ENCODE results near the gene PTPRD. TPM values are rescaled to one million over a fixed set of nuclear protein-coding genes. Genes with fewer than 3 reads are reported as not detected.

The PTPRD gene
- total RNA-seq, 1 experiment from 2014 or later: not detected

- peaks cover 15% of the 10 kb centered on the region for H3K9me3 Mint-ChIP-seq (ENCODE audit: unreplicated experiment)
- POLR2A ChIA-PET: no interaction called here
- H3K36me3 Mint-ChIP-seq (ENCODE audit: insufficient read depth, unreplicated experiment): peaks cover 7% of the 10 kb centered on the region
- CTCF ChIA-PET: no interaction called here
- H3K27ac Mint-ChIP-seq (ENCODE audit: low read depth, unreplicated experiment): no peak overlapping the region
- no peak for DNase-seq (ENCODE audit: unreplicated experiment)
- no peak for TF ChIP-seq CTCF (IDR thresholded peaks at IDR 0.05; ENCODE audit: unreplicated experiment)
- H3K27me3 Mint-ChIP-seq (ENCODE audit: insufficient read depth, unreplicated experiment): no peaks in the 10 kb centered on the region
- intact Hi-C loops (cut with micrococcal nuclease): no loop called here
- no TSS peak for BruUV-seq (replicated peaks)
- no peaks in the 10 kb centered on the region for H3K4me1 Mint-ChIP-seq (ENCODE audit: insufficient read depth, unreplicated experiment)
- H3K4me3 Mint-ChIP-seq (ENCODE audit: unreplicated experiment): no peak overlapping the region
These were observed 1654.4 kb downstream of the PTPRD start for GRCh38 chr9:8958358-8958757.

GRCh38 chr9:8955315-8955714 is 1657.5 kb downstream of the PTPRD start:
- Mint-ChIP-seq H3K36me3 (ENCODE audit: insufficient read depth, unreplicated experiment) (peaks cover 3% of the 10 kb centered on the region), H3K4me3 (ENCODE audit: unreplicated experiment) (no peak overlapping the region), H3K4me1 (ENCODE audit: insufficient read depth, unreplicated experiment) (no peaks in the 10 kb centered on the region), H3K27me3 (ENCODE audit: insufficient read depth, unreplicated experiment) (no peaks in the 10 kb centered on the region), H3K27ac (ENCODE audit: low read depth, unreplicated experiment) (no peak overlapping the region), H3K9me3 (ENCODE audit: unreplicated experiment) (peaks cover 22% of the 10 kb centered on the region)
- no peak for DNase-seq (ENCODE audit: unreplicated experiment)
- ChIA-PET POLR2A (interaction anchor here (0.6 kb wide), 1 partner anchor 8 kb away, joined by 3 read pairs; no protein-coding TSS in a partner anchor), CTCF (interaction anchor here (0.6 to 1.0 kb wide), 3 partner anchors 243 to 577 kb away, joined by 3 read pairs; no protein-coding TSS in a partner anchor)
- intact Hi-C loops (cut with micrococcal nuclease): no loop called here
- no peak for TF ChIP-seq CTCF (IDR thresholded peaks at IDR 0.05; ENCODE audit: unreplicated experiment)
- no TSS peak for BruUV-seq (replicated peaks)

GRCh38 chr9:8946461-8946860 is 1666.3 kb downstream of the PTPRD start:
- Mint-ChIP-seq H3K36me3 (ENCODE audit: insufficient read depth, unreplicated experiment) (no peaks in the 10 kb centered on the region), H3K4me3 (ENCODE audit: unreplicated experiment) (no peak overlapping the region), H3K4me1 (ENCODE audit: insufficient read depth, unreplicated experiment) (no peaks in the 10 kb centered on the region), H3K27ac (ENCODE audit: low read depth, unreplicated experiment) (no peak overlapping the region), H3K9me3 (ENCODE audit: unreplicated experiment) (peaks cover 15% of the 10 kb centered on the region), H3K27me3 (ENCODE audit: insufficient read depth, unreplicated experiment) (no peaks in the 10 kb centered on the region)
- POLR2A ChIA-PET: interaction anchor here (0.7 to 1.0 kb wide), 2 partner anchors 9 to 39 kb away, joined by 3 to 5 read pairs; no protein-coding TSS in a partner anchor
- no peak for TF ChIP-seq CTCF (IDR thresholded peaks at IDR 0.05; ENCODE audit: unreplicated experiment)
- BruUV-seq (replicated peaks): no TSS peak
- intact Hi-C loops (cut with micrococcal nuclease): no loop called here
- DNase-seq (ENCODE audit: unreplicated experiment): no peak
- CTCF ChIA-PET: interaction anchor here (1.0 kb wide), 1 partner anchor 52 kb away, joined by 3 read pairs; no protein-coding TSS in a partner anchor

GRCh38 chr9:8943392-8943791 is 1669.4 kb downstream of the PTPRD start:
- Mint-ChIP-seq H3K27me3 (ENCODE audit: insufficient read depth, unreplicated experiment) (no peaks in the 10 kb centered on the region), H3K4me3 (ENCODE audit: unreplicated experiment) (no peak overlapping the region), H3K36me3 (ENCODE audit: insufficient read depth, unreplicated experiment) (no peaks in the 10 kb centered on the region), H3K4me1 (ENCODE audit: insufficient read depth, unreplicated experiment) (no peaks in the 10 kb centered on the region), H3K9me3 (ENCODE audit: unreplicated experiment) (peaks cover 8% of the 10 kb centered on the region), H3K27ac (ENCODE audit: low read depth, unreplicated experiment) (no peak overlapping the region)
- intact Hi-C loops (cut with micrococcal nuclease): no loop called here
- CTCF ChIA-PET: no interaction called here
- BruUV-seq (replicated peaks): no TSS peak
- no peak for DNase-seq (ENCODE audit: unreplicated experiment)
- TF ChIP-seq CTCF (IDR thresholded peaks at IDR 0.05; ENCODE audit: unreplicated experiment): no peak
- POLR2A ChIA-PET: no interaction called here
